MV-4-11 (cell line): ENCODE measurements around the gene LTBP3.
A peak's percentile ranks its signal among the peaks of the same experiment; 100 is the strongest.

ENCODE experiments used
- DNase-seq: peaks from one replicate; lab custom pipeline; 2025; lab: John Stamatoyannopoulos, UW

Gene LTBP3

GRCh38 chr11:65585396-65586246 lies 27.5 kb upstream of the LTBP3 start:
- DNase-seq = no peak

- no peak for DNase-seq
These were observed 26.6 kb upstream of the LTBP3 start for GRCh38 chr11:65584723-65585171.

- no peak for DNase-seq
These were observed 25.9 kb upstream of the LTBP3 start for GRCh38 chr11:65584106-65584505.

- DNase-seq = no peak
These were observed 25.4 kb upstream of the LTBP3 start for GRCh38 chr11:65583589-65583988.

- no peak for DNase-seq
These were observed 23.8 kb upstream of the LTBP3 start for GRCh38 chr11:65581928-65582327.

- no peak for DNase-seq
These were observed 22.6 kb upstream of the LTBP3 start for GRCh38 chr11:65580756-65581155.

GRCh38 chr11:65580031-65580692 lies 22.0 kb upstream of the LTBP3 start:
- DNase-seq = no peak

GRCh38 chr11:65579291-65579690 lies 21.1 kb upstream of the LTBP3 start:
- no peak for DNase-seq

GRCh38 chr11:65578667-65579066 lies 20.5 kb upstream of the LTBP3 start:
- DNase-seq = no peak

- DNase-seq = no peak
These were observed 20.0 kb upstream of the LTBP3 start for GRCh38 chr11:65578134-65578533.

GRCh38 chr11:65577756-65578109 lies 19.6 kb upstream of the LTBP3 start:
- DNase-seq = no peak

- peak; percentile 75 for DNase-seq
These were observed 19.0 kb upstream of the LTBP3 start for GRCh38 chr11:65576867-65577755.

GRCh38 chr11:65576232-65576866 lies 18.2 kb upstream of the LTBP3 start:
- DNase-seq = no peak

- peak; percentile 80 for DNase-seq
These were observed 17.5 kb upstream of the LTBP3 start, which contains the start of gene EHBP1L1 for GRCh38 chr11:65575568-65576231. TSS of gene EHBP1L1 (plus strand) at chr11:65576053. CDS start at chr11:65576303, 250 bp downstream.

- DNase-seq = no peak
These were observed 16.8 kb upstream of the LTBP3 start for GRCh38 chr11:65574811-65575567.

- peak; percentile 97 for DNase-seq
These were observed 16.1 kb upstream of the LTBP3 start for GRCh38 chr11:65574109-65574810.

GRCh38 chr11:65573391-65574079 lies 15.4 kb upstream of the LTBP3 start:
- no peak for DNase-seq

GRCh38 chr11:65572356-65573051 lies 14.3 kb upstream of the LTBP3 start, which contains the start of gene FAM89B:
TSS of gene FAM89B (plus strand) at chr11:65572538. CDS start at chr11:65572670, 132 bp downstream.
- peak; percentile 83 for DNase-seq
